H9 (cell line): ENCODE measurements around the gene AKNAD1. TPM values are rescaled to one million over a fixed set of nuclear protein-coding genes. Genes with fewer than 3 reads are reported as not detected.

ENCODE experiments used
- DNase-seq: peaks from one replicate; pipeline ENCODE4 v3.0.0-alpha.2; 2017
- H2AFZ ChIP-seq: one replicate; pipeline ENCODE4 v1.6.1; 2013; ENCODE audit warnings: mild to moderate bottlenecking, low read length, control low read depth, moderate library complexity
- H2AK5ac ChIP-seq: 2 replicates; pipeline ENCODE4 v1.6.1; 2013; ENCODE audit warnings: low read length, control low read depth, mixed read lengths; ENCODE audit not compliant: insufficient read length
- H2BK120ac ChIP-seq: one replicate; pipeline ENCODE4 v1.6.1; 2013; ENCODE audit warnings: low read depth, mild to moderate bottlenecking, low read length, control low read depth, inconsistent platforms; ENCODE audit not compliant: poor library complexity, severe bottlenecking
- H2BK12ac ChIP-seq: 2 replicates; pipeline ENCODE4 v1.6.1; 2013; ENCODE audit warnings: low read length, control low read depth, mixed read lengths, low read depth; ENCODE audit not compliant: insufficient read length
- H2BK15ac ChIP-seq: 2 replicates; pipeline ENCODE4 v1.6.1; 2013; ENCODE audit warnings: low read depth, low read length, control low read depth
- H2BK20ac ChIP-seq: one replicate; pipeline ENCODE4 v1.6.1; 2013; ENCODE audit warnings: low read depth, mild to moderate bottlenecking, low read length, control low read depth, inconsistent platforms; ENCODE audit not compliant: poor library complexity, severe bottlenecking
- H2BK5ac ChIP-seq: 2 replicates; pipeline ENCODE4 v1.6.1; 2013; ENCODE audit warnings: low read length, control low read depth, mixed read lengths; ENCODE audit not compliant: insufficient read length
- H3K14ac ChIP-seq: 2 replicates; pipeline ENCODE4 v1.6.1; 2013; ENCODE audit warnings: low read length, control low read depth; ENCODE audit not compliant: insufficient read depth
- H3K18ac ChIP-seq: 2 replicates; pipeline ENCODE4 v1.6.1; 2013; ENCODE audit warnings: low read depth, mild to moderate bottlenecking, mixed read lengths, low read length, control low read depth; ENCODE audit not compliant: insufficient read length
- H3K23ac ChIP-seq: 2 replicates; pipeline ENCODE4 v1.6.1; 2013; ENCODE audit warnings: low read length, control low read depth, mixed read lengths, low read depth; ENCODE audit not compliant: insufficient read length
- H3K23me2 ChIP-seq: 2 replicates; pipeline ENCODE4 v1.6.1; 2013; ENCODE audit warnings: low read depth, mild to moderate bottlenecking, mixed read lengths, low read length, control low read depth; ENCODE audit not compliant: insufficient read length, poor library complexity, severe bottlenecking
- H3K27ac ChIP-seq: 2 replicates; pipeline ENCODE4 v1.5.1; 2013; ENCODE audit warnings: low read length, control low read depth, mixed read lengths, low read depth; ENCODE audit not compliant: insufficient read length
- H3K27me3 ChIP-seq: 2 replicates; pipeline ENCODE4 v1.6.1; 2013; ENCODE audit warnings: low read length, control low read depth, inconsistent platforms; ENCODE audit not compliant: insufficient read depth
- H3K4ac ChIP-seq: 2 replicates; pipeline ENCODE4 v1.6.1; 2013; ENCODE audit warnings: low read depth, mild to moderate bottlenecking, control low read depth, inconsistent platforms, low read length, moderate library complexity
- H3K4me1 ChIP-seq: 2 replicates; pipeline ENCODE4 v1.6.1; 2013; ENCODE audit warnings: low read length, control low read depth, inconsistent platforms; ENCODE audit not compliant: insufficient read depth
- H3K4me2 ChIP-seq: 2 replicates; pipeline ENCODE4 v1.6.1; 2013; ENCODE audit warnings: low read length, control low read depth, mixed read lengths; ENCODE audit not compliant: insufficient read length, insufficient read depth
- H3K56ac ChIP-seq: 2 replicates; pipeline ENCODE4 v1.6.1; 2013; ENCODE audit warnings: low read depth, mild to moderate bottlenecking, mixed read lengths, low read length, control low read depth; ENCODE audit not compliant: insufficient read length
- H3K79me1 ChIP-seq: 2 replicates; pipeline ENCODE4 v1.6.1; 2013; ENCODE audit warnings: low read depth, mild to moderate bottlenecking, moderate library complexity, low read length, control low read depth, inconsistent platforms; ENCODE audit not compliant: insufficient read depth, poor library complexity, severe bottlenecking
- H3K79me2 ChIP-seq: 2 replicates; pipeline ENCODE4 v1.6.1; 2013; ENCODE audit warnings: low read length, control low read depth, inconsistent platforms; ENCODE audit not compliant: insufficient read depth
- H3K9ac ChIP-seq: 2 replicates; pipeline ENCODE4 v1.6.1; 2013; ENCODE audit warnings: low read length, control low read depth, mixed read lengths; ENCODE audit not compliant: insufficient read length; ENCODE audit errors: extremely low read depth
- H3K9me3 ChIP-seq: one replicate; pipeline ENCODE4 v1.6.1; 2013; ENCODE audit warnings: low read depth, low read length, inconsistent platforms; ENCODE audit not compliant: control insufficient read depth
- H3T11ph ChIP-seq: one replicate; pipeline ENCODE4 v1.6.1; 2013; ENCODE audit warnings: mild to moderate bottlenecking, low read length, control low read depth, inconsistent platforms
- H4K20me1 ChIP-seq: one replicate; pipeline ENCODE4 v1.6.1; 2013; ENCODE audit not compliant: control insufficient read depth, insufficient read length, insufficient read depth
- H4K5ac ChIP-seq: 2 replicates; pipeline ENCODE4 v1.6.1; 2013; ENCODE audit warnings: low read depth, mild to moderate bottlenecking, mixed read lengths, low read length, control low read depth; ENCODE audit not compliant: insufficient read length
- H4K8ac ChIP-seq: replicated peaks from 2 replicates; pipeline ENCODE4 v1.6.1; 2013; ENCODE audit warnings: low read length, control low read depth, mixed read lengths, low read depth; ENCODE audit not compliant: insufficient read length
- H4K91ac ChIP-seq: 2 replicates; pipeline ENCODE4 v1.6.1; 2013; ENCODE audit warnings: low read depth, mild to moderate bottlenecking, moderate library complexity, mixed read lengths, low read length, control low read depth; ENCODE audit not compliant: insufficient read length
- H3K27ac Mint-ChIP-seq, 3 experiments: 2 replicates in 2 of 3; 3 replicates in 1 of 3; pipeline ENCODE4 v1.8.0; 2020 to 2021; ENCODE audit warnings: mixed read lengths in 3 of 3, mild to moderate bottlenecking in 1 of 3, moderate library complexity in 1 of 3
- H3K27me3 Mint-ChIP-seq: 2 replicates; pipeline ENCODE4 v1.8.0; 2021; ENCODE audit warnings: low read depth, mild to moderate bottlenecking, moderate library complexity, mixed read lengths
- H3K36me3 Mint-ChIP-seq, 3 experiments: 2 replicates in 2 of 3; 3 replicates in 1 of 3; pipeline ENCODE4 v1.8.0; 2020 to 2021; ENCODE audit warnings: low read depth in 3 of 3, mixed read lengths in 3 of 3; ENCODE audit not compliant: insufficient read depth in 1 of 3
- H3K4me1 Mint-ChIP-seq, 2 experiments: 2 replicates each; pipeline ENCODE4 v1.8.0; 2020; ENCODE audit warnings: mixed read lengths in 2 of 2
- H3K4me3 Mint-ChIP-seq, 2 experiments: 2 replicates in 1 of 2; 3 replicates in 1 of 2; pipeline ENCODE4 v1.8.0; 2020 to 2021; ENCODE audit warnings: mild to moderate bottlenecking in 2 of 2, mixed read lengths in 2 of 2, moderate library complexity in 1 of 2
- H3K9me3 Mint-ChIP-seq, 2 experiments: 2 replicates in 1 of 2; 3 replicates in 1 of 2; pipeline ENCODE4 v1.8.0; 2020; ENCODE audit warnings: mild to moderate bottlenecking in 2 of 2, mixed read lengths in 2 of 2, moderate library complexity in 1 of 2
- WGBS: extraction: QIAGEN DNeasy Blood & Tissue Kit; methylation state at CpG from one replicate; pipeline ENCODE4 v1.1.7; 2013; ENCODE audit warnings: missing lambda C conversion rate, low lambda C conversion rate, mixed read lengths; ENCODE audit not compliant: insufficient read length; ENCODE audit errors: extremely low coverage; 5-methylcytosine and 5-hydroxymethylcytosine counted together
- total RNA-seq: library from RNA; stranded (reverse); gene quantifications from 2 replicates; pipeline ENCODE4 v1.2.1, GENCODE V29; 2021
- TF ChIP-seq, protein P1 (sequence below): fragments of 200-600 bp; sonication (generic); conservative IDR thresholded peaks from 3 replicates; pipeline ENCODE4 v1.8.0; 2021; ENCODE audit warnings: antibody characterized with exemption, mild to moderate bottlenecking

Gene AKNAD1
- total RNA-seq, 1 experiment from 2014 or later, result not detected

DNA sequence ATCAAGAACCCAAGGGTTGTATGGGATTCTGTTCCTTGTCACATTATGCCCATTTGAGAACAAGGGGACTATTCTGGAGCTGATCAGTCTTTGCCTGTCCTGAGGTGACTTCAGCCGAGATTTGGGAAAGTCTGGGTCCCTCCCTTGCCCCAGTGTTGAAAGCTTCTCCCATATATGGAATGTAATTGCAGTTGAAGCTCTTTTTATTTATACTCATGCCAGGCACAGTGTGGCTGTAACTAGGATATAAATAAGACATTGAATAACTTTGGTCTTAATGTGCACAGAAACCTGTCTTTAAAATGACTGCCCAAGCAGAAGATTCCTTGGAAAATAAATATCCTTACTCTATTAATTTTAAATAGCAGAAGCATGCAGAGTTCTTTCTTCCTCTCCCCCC lies 15.2 kb downstream of the AKNAD1 start:
- Histone ChIP-seq H4K5ac (no peak overlapping the region), H3K9me3 (no peaks in the 10 kb centered on the region), H4K8ac (no peak overlapping the region), H2AFZ (no peak overlapping the region), H3K4ac (no peak overlapping the region), H3K23ac (no peak overlapping the region), H3K4me1 (no peaks in the 10 kb centered on the region), H2BK120ac (no peak overlapping the region), H3K4me2 (no peak overlapping the region), H4K20me1 (no peaks in the 10 kb centered on the region), H3K27me3 (no peaks in the 10 kb centered on the region), H2BK20ac (no peak overlapping the region), H3K18ac (no peak overlapping the region), H3K14ac (no peak overlapping the region), H2BK15ac (no peak overlapping the region), H3K23me2 (no peaks in the 10 kb centered on the region), H3K56ac (no peak overlapping the region), H4K91ac (no peak overlapping the region), H3K79me2 (no peaks in the 10 kb centered on the region), H3T11ph (no peak overlapping the region), H2BK12ac (no peak overlapping the region), H3K9ac (no peak overlapping the region), H3K27ac (no peak overlapping the region), H3K79me1 (no peaks in the 10 kb centered on the region), H2AK5ac (no peak overlapping the region), H2BK5ac (no peak overlapping the region)
- Mint-ChIP-seq H3K4me1 (peaks cover 17 to 24% of the 10 kb centered on the region in 2 experiments), H3K27me3 (no peaks in the 10 kb centered on the region), H3K27ac (no peak overlapping the region), H3K36me3 (no peaks in the 10 kb centered on the region), H3K4me3 (no peak overlapping the region), H3K9me3 (peaks cover 0 to 2% of the 10 kb centered on the region in 2 experiments; a peak in 1 of 5 replicates)
- TF ChIP-seq, protein P1, sequence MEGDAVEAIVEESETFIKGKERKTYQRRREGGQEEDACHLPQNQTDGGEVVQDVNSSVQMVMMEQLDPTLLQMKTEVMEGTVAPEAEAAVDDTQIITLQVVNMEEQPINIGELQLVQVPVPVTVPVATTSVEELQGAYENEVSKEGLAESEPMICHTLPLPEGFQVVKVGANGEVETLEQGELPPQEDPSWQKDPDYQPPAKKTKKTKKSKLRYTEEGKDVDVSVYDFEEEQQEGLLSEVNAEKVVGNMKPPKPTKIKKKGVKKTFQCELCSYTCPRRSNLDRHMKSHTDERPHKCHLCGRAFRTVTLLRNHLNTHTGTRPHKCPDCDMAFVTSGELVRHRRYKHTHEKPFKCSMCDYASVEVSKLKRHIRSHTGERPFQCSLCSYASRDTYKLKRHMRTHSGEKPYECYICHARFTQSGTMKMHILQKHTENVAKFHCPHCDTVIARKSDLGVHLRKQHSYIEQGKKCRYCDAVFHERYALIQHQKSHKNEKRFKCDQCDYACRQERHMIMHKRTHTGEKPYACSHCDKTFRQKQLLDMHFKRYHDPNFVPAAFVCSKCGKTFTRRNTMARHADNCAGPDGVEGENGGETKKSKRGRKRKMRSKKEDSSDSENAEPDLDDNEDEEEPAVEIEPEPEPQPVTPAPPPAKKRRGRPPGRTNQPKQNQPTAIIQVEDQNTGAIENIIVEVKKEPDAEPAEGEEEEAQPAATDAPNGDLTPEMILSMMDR, result no peak
- no peak for DNase-seq
- no CpG with 5 or more reads among the region's 1 CpG for WGBS
